ENCODE results near the gene KMT5B.

DNA sequence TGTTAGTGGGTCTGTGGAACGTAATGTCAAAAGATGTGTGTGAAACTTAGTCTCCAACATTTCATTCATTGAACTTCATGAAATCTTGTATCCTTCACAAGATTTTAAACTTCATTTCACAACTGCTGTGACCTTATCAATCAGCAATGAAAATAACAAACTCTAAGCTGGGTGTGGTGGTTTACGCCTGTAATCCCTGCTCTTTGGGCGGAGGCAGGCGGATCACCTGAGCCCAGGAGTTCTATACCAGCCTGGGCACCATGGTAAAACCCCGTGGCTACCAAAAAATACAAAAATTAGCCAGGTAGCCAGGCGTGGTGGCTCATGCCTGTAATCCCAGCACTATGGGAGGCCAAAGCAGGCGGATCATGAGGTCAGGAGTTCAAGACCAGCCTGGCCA, 97.0 kb downstream of the KMT5B start:
- TF ChIP-seq, protein P1, sequence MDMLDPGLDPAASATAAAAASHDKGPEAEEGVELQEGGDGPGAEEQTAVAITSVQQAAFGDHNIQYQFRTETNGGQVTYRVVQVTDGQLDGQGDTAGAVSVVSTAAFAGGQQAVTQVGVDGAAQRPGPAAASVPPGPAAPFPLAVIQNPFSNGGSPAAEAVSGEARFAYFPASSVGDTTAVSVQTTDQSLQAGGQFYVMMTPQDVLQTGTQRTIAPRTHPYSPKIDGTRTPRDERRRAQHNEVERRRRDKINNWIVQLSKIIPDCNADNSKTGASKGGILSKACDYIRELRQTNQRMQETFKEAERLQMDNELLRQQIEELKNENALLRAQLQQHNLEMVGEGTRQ (IDR thresholded peaks at IDR 0.05; ENCODE audit: borderline replicate concordance, low read depth, low read length) = no peak
- TF ChIP-seq, protein P2, sequence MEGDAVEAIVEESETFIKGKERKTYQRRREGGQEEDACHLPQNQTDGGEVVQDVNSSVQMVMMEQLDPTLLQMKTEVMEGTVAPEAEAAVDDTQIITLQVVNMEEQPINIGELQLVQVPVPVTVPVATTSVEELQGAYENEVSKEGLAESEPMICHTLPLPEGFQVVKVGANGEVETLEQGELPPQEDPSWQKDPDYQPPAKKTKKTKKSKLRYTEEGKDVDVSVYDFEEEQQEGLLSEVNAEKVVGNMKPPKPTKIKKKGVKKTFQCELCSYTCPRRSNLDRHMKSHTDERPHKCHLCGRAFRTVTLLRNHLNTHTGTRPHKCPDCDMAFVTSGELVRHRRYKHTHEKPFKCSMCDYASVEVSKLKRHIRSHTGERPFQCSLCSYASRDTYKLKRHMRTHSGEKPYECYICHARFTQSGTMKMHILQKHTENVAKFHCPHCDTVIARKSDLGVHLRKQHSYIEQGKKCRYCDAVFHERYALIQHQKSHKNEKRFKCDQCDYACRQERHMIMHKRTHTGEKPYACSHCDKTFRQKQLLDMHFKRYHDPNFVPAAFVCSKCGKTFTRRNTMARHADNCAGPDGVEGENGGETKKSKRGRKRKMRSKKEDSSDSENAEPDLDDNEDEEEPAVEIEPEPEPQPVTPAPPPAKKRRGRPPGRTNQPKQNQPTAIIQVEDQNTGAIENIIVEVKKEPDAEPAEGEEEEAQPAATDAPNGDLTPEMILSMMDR (IDR thresholded peaks at IDR 0.05 in 2 of 3, conservative IDR thresholded peaks at IDR 0.05 in 1 of 3; ENCODE audit: control insufficient read depth in 2 of 3, extremely low read depth in 1 of 3, insufficient read depth in 1 of 3, low read depth in 3 of 3, low read length in 3 of 3) = no peak
